GM12801 (cell line): ENCODE results near the gene FATE1.

Source experiments
- CTCF ChIP-seq: IDR thresholded peaks from one replicate; pipeline ENCODE4 v1.5.1; 2011; ENCODE audit warnings: control low read depth; ENCODE audit not compliant: insufficient read length; ENCODE audit errors: extremely low read depth

The FATE1 gene

DNA sequence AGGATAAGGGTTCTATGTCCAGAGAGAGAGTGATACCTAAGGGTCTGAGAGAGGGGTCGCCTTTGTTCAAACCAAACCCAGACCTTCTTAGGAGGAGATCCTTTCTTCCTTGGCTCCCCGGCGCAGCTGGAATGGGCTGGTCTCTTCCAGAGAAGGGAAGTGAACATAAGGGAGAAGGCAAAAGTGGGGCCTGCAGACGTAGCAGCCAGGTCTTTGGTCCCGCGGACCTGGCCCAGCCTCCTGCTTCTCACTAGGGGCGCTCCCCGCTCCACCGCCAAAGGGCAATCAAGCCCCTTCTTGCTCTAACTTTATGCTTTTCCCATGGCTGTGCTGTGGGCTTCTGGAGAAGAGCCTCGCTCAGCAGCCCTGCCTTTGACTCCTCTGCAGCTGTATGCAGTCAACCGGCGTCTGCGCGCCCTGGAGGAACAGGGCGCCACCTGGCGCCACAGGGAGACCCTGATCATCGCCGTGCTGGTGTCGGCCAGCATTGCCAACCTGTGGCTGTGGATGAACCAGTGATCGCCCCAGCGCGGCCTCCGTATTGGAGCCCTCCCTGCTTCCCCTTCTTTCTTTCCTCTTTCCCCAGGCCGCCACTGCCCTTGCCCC is 6.5 kb downstream of the FATE1 start:
- no peak for TF ChIP-seq CTCF

DNA sequence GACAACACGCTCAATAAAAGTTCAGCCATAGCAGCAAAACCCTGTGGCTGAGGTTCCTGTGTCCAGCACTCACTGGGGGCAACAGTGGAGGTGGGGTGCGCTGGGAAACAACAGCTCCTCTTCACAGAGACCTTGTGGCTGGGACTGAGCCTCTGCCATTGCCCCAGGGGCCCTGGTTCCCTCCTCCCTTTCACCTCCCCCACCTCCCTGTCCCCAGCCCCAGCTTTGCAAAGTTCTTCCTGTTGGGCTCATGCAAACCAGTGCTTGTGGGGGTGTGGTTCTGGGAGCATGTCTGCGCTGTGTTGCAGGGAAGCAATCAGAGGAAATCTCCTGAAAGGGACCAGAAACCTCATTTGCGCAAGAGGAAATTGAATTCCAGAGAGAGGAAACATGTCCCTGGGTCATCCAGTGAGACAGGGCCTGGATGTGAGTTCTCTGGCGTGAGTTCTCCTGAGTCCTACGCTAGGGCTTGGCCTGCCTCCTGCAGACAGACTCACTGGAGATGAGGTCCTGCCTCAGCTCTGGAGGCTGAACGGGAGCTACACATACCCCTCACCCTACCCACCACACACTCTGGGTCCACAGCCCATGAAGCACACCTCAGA is 7.4 kb downstream of the FATE1 start:
- TF ChIP-seq CTCF, result no peak

- no peak for TF ChIP-seq CTCF
These were observed 8.9 kb downstream of the FATE1 start for GRCh38 chrX:151724563-151725337.

GRCh38 chrX:151725338-151725614 is 9.4 kb downstream of the FATE1 start:
- no peak for TF ChIP-seq CTCF

DNA sequence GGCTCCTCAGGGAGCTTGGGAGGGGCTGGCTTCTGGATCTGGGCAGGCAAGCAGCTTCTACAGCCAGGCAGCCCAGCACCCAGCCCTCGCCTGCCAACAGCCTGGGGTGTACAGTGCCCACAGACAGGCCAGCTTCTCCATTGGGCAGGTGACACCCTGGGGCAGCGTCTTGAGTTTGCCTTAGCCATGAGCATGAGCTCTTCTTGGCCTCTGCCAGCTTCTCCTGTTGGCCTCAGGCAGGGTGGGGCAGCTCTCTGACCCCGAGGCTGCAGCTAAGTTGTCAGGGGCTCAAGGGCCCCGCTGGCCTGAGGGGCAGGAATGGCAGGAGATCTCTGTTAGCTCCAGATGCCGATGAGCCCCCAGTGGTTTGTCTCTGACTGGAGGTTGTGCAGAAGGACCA is 10.9 kb downstream of the FATE1 start:
- TF ChIP-seq CTCF, result no peak

DNA sequence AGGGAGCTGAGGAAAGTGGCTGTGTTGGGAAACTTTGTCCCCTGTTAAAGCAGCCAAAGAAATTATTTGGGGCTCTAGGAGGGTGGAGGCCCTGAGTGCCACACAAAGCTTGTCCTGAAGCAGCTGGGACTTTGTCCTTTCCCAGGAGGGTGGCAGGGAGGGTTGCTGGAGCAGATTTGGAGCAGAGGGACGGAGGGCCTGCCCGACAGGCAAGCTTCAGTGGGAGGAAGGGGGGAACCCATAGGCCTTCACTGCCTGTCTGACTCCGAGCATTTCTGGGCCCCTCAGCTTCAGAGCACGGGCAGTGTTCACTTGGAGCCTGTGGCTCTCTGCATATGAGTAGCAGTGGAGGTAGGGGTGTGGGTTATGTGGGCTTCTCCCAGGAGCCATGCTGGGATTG is 11.5 kb downstream of the FATE1 start:
- no peak for TF ChIP-seq CTCF

DNA sequence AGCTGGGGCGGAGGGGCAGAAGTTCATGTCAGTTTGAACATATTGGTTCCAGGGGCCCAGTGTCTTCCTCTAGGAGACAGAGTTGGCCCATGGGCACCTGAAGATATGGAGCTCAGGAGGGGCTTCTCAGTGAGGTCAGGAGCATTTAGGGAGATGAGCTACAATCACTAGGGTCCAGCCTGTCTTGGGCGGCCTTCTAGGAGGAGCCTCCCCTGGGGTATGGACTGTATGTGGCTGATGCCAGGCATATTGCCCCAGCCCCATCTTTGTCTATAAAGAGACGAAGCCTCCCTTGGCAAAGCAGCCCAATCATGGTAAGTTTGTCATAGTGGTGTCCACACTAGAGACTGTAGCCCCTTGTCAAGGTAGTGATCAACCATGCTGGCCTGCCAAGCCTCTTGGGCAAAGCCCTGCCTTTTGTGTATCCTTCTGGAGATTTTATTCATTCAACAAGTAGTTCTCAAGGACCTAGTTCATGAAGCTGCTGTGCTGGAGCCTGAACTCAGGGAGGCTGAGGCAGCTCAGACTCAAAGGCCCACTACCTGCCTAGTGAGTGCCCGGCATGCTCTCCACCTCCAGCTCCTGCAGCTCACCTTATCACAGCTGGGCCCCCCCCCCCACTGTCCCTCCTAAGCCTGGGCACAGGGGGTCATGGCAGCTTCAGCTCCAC is 13.4 kb downstream of the FATE1 start:
- no peak for TF ChIP-seq CTCF
